Upper lobe of right lung (tissue), 1 donor: ENCODE measurements around the gene PPFIBP2. TPM values are rescaled to one million over a fixed set of nuclear protein-coding genes. Genes with fewer than 3 reads are reported as not detected.
A peak's percentile ranks its signal among the peaks of the same experiment; 100 is the strongest.

Experiments used
- ATAC-seq: fragments of 200-7000 bp; cut with Tn5 transposase; one replicate; pipeline ENCODE4 v1.9.1; 2020; ENCODE audit warnings: mild to moderate bottlenecking, moderate library complexity
- DNase-seq: peaks from one replicate; pipeline ENCODE4 v3.0.0-alpha.2; 2020
- H3K27ac ChIP-seq: fragments of 200-600 bp; one replicate; pipeline ENCODE4 v1.8.0; 2022
- H3K27me3 ChIP-seq: fragments of 200-600 bp; one replicate; pipeline ENCODE4 v1.8.0; 2022; ENCODE audit warnings: mild to moderate bottlenecking
- H3K36me3 ChIP-seq: fragments of 200-600 bp; one replicate; pipeline ENCODE4 v1.8.0; 2022
- H3K4me1 ChIP-seq: fragments of 200-600 bp; one replicate; pipeline ENCODE4 v1.8.0; 2022
- H3K4me3 ChIP-seq: fragments of 200-600 bp; one replicate; pipeline ENCODE4 v1.8.0; 2022; ENCODE audit warnings: mild to moderate bottlenecking
- H3K9me3 ChIP-seq: fragments of 200-600 bp; one replicate; pipeline ENCODE4 v1.8.0; 2022
- CTCF ChIP-seq: fragments of 200-600 bp; IDR thresholded peaks from one replicate; pipeline ENCODE4 v1.8.0; 2022; ENCODE audit warnings: antibody characterized with exemption
- intact Hi-C: fragments of 100-400 bp; cut with DNase I; formaldehyde crosslinking; loops from one replicate; pipeline ENCODE4 v1.11.0; 2022
- total RNA-seq: library from RNA; stranded (reverse); fragmentation: NEBNext Ultra II Directional; extraction: Animal tissue kit (Norgen Biotek cat#: 25700); gene quantifications from one replicate; pipeline ENCODE4 v1.2.1, GENCODE V29; 2021
- donor health status: DM: no; HTN: yes; CAD: no; lungs with severe emphysema.

Gene PPFIBP2
- total RNA-seq, 1 donor from 2014 or later: 26.8 TPM

DNA sequence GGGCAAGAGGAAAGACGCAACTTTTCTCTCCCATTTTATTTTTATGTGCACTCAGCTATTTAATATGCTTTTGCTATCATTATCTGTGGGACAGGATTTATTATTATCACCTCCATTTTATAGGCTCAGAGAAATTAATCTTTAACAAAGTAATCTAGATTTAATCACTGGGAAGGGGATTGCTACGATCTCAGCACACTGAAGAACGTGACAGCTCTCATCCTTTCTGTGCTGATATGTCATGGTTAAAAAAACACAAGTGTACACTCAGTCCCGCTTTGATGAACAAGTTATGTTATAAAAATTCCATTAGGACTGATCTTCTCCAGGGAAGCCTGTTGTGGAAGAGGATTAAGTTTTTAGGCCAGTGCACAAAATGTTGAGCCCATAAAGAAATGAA is 121.9 kb downstream of the PPFIBP2 start:
- no peak for ATAC-seq
- peaks cover 66% of the 10 kb centered on the region for H3K36me3 ChIP-seq

DNA sequence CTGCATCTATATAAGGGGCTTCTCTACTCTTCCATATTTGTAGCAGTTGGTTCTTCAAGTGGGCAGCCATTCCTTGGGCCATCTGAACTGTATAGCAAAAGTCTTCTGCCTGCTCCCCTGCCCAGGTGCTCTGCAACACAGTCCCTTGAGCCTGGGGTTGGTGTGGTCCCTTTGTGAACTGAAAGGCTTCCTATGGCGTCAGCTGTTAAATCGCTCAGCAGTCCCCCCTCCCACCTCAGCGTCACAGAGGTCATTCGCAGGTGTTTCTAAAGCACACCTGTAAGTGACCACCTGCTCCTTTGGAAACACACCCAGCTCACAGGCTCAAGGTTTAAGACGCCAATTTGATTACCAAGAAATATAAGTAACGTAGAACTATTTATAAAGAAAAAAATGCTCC is 122.6 kb downstream of the PPFIBP2 start:
- Histone ChIP-seq H3K4me3 (no peak overlapping the region), H3K27me3 (no peaks in the 10 kb centered on the region), H3K27ac (no peak overlapping the region), H3K4me1 (peaks cover 7% of the 10 kb centered on the region), H3K36me3 (peaks cover 66% of the 10 kb centered on the region), H3K9me3 (no peaks in the 10 kb centered on the region)
- intact Hi-C loops: no loop called here
- ATAC-seq: no peak
- no peak for TF ChIP-seq CTCF
- DNase-seq: no peak

More for the DNA sequence above, 121.9 kb downstream of the PPFIBP2 start:
- no peak overlapping the region for H3K4me3 ChIP-seq
- H3K9me3 ChIP-seq: no peaks in the 10 kb centered on the region
- intact Hi-C loops: no loop called here
- no peaks in the 10 kb centered on the region for H3K27me3 ChIP-seq
- no peak for DNase-seq
- H3K27ac ChIP-seq: no peak overlapping the region
- no peak for TF ChIP-seq CTCF
- H3K4me1 ChIP-seq: peaks cover 7% of the 10 kb centered on the region

- DNase-seq (no peak), ATAC-seq (no peak)
- no peak overlapping the region for H3K4me3 ChIP-seq
- H3K9me3 ChIP-seq: no peaks in the 10 kb centered on the region
- H3K27me3 ChIP-seq: no peaks in the 10 kb centered on the region
- intact Hi-C loops: no loop called here
- H3K27ac ChIP-seq: peak overlapping the region; percentile 56
- H3K36me3 ChIP-seq: peaks cover 66% of the 10 kb centered on the region
- TF ChIP-seq CTCF: no peak
- peaks cover 7% of the 10 kb centered on the region for H3K4me1 ChIP-seq
Measured at GRCh38 chr11:7637447-7638157, 123.8 kb downstream of the PPFIBP2 start.

DNA sequence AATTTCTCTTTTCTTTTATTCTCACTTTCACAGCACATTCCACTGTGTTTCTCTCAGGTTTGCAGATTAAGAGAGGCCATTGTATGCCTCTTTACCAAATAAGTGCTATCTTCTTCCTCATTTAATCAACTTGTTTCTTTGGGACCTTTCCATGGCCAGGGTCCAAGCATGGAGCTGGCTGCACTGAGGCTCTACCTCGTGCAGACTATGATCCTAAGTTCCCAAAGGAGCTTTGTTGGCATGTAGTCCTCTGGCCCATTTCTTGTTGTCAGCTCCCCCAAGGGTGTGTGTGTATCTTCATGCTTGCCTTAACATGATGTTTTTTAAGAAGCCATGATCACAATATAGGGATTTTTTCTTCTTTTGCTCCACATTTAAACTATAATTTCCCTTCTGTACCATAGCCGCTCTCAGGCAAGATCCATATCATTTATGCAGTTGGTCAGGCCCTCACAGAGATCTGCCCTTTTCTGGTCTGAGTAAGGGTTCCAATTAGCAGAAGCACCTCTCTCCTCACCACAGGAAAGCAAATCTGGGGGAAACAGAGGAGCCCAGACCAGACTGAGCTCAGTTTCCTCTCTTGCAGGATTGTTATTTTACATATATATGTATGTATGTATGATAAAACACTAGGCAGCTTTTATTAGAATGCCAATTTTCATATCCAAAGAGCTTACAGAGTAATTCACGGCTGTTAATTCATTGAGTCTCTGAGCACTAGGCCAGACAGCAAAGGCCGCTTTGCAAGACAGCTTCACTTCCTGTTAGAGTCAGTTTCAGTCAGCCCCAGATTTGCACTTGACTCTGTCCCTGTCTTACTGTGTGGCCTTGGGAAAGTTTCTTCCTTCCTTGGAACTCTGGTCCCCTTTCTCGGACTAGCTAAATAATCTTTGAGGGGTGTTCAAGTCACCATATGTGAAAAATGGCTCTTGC is 125.2 kb downstream of the PPFIBP2 start:
- intact Hi-C loops: no loop called here
- no peak for TF ChIP-seq CTCF
- no peak overlapping the region for H3K27ac ChIP-seq
- DNase-seq (no peak), ATAC-seq (peak; percentile 30)
- no peaks in the 10 kb centered on the region for H3K9me3 ChIP-seq
- H3K4me3 ChIP-seq: no peak overlapping the region
- H3K36me3 ChIP-seq: peaks cover 60% of the 10 kb centered on the region
- H3K27me3 ChIP-seq: no peaks in the 10 kb centered on the region
- H3K4me1 ChIP-seq: peaks cover 7% of the 10 kb centered on the region

- Histone ChIP-seq H3K27me3 (no peaks in the 10 kb centered on the region), H3K36me3 (peaks cover 53% of the 10 kb centered on the region), H3K27ac (no peak overlapping the region), H3K9me3 (no peaks in the 10 kb centered on the region), H3K4me1 (peaks cover 7% of the 10 kb centered on the region), H3K4me3 (no peak overlapping the region)
- DNase-seq (no peak), ATAC-seq (peak; percentile 84)
- no peak for TF ChIP-seq CTCF
- intact Hi-C loops: no loop called here
Measured at GRCh38 chr11:7639643-7640025, 125.8 kb downstream of the PPFIBP2 start.
